NCI-H146 treated with DMSO at 0.1 percent for 48 hours (cell line): ENCODE results near the gene CADM1.

Experiments used
- DNase-seq: peaks from one replicate; lab custom pipeline; 2025; ENCODE audit not compliant: unreplicated experiment; lab: John Stamatoyannopoulos, UW

CADM1 gene

GRCh38 chr11:115190196-115190595 lies 314.0 kb downstream of the CADM1 start:
- no peak for DNase-seq

- DNase-seq, result no peak
Measured at GRCh38 chr11:115188898-115189278, 315.3 kb downstream of the CADM1 start.

GRCh38 chr11:115188188-115188897 lies 315.9 kb downstream of the CADM1 start:
- DNase-seq, result no peak

- no peak for DNase-seq
Measured at GRCh38 chr11:115185931-115186330, 318.3 kb downstream of the CADM1 start.

- DNase-seq, result no peak
Measured at GRCh38 chr11:115185507-115185906, 318.7 kb downstream of the CADM1 start.

- no peak for DNase-seq
Measured at GRCh38 chr11:115184901-115185300, 319.3 kb downstream of the CADM1 start.

GRCh38 chr11:115183830-115184229 lies 320.4 kb downstream of the CADM1 start:
- no peak for DNase-seq

GRCh38 chr11:115183136-115183535 lies 321.1 kb downstream of the CADM1 start:
- DNase-seq, result no peak

GRCh38 chr11:115182282-115182955 lies 321.8 kb downstream of the CADM1 start:
- no peak for DNase-seq

GRCh38 chr11:115181538-115181937 lies 322.7 kb downstream of the CADM1 start:
- no peak for DNase-seq

- DNase-seq, result no peak
Measured at GRCh38 chr11:115180272-115180671, 323.9 kb downstream of the CADM1 start.

- DNase-seq, result no peak
Measured at GRCh38 chr11:115179636-115180035, 324.6 kb downstream of the CADM1 start.

GRCh38 chr11:115178705-115179104 lies 325.5 kb downstream of the CADM1 start:
- DNase-seq, result peak; percentile 29

- no peak for DNase-seq
Measured at GRCh38 chr11:115173136-115173535, 331.1 kb downstream of the CADM1 start.

GRCh38 chr11:115170133-115170815 lies 333.9 kb downstream of the CADM1 start:
- no peak for DNase-seq

GRCh38 chr11:115169251-115169650 lies 335.0 kb downstream of the CADM1 start:
- no peak for DNase-seq

- DNase-seq, result no peak
Measured at GRCh38 chr11:115168686-115169085, 335.5 kb downstream of the CADM1 start.

- no peak for DNase-seq
Measured at GRCh38 chr11:115168229-115168671, 336.0 kb downstream of the CADM1 start.

- no peak for DNase-seq
Measured at GRCh38 chr11:115167456-115167855, 336.8 kb downstream of the CADM1 start.

GRCh38 chr11:115166820-115167219 lies 337.4 kb downstream of the CADM1 start:
- DNase-seq, result no peak

GRCh38 chr11:115164774-115165173 lies 339.4 kb downstream of the CADM1 start:
- peak; percentile 73 for DNase-seq

GRCh38 chr11:115162919-115163318 lies 341.3 kb downstream of the CADM1 start:
- DNase-seq, result no peak
